NCI-H510A (cell line): ENCODE results near the gene BLM.

Source experiments
- DNase-seq: peaks from one replicate; lab custom pipeline; 2025; lab: John Stamatoyannopoulos, UW

Gene BLM

DNA sequence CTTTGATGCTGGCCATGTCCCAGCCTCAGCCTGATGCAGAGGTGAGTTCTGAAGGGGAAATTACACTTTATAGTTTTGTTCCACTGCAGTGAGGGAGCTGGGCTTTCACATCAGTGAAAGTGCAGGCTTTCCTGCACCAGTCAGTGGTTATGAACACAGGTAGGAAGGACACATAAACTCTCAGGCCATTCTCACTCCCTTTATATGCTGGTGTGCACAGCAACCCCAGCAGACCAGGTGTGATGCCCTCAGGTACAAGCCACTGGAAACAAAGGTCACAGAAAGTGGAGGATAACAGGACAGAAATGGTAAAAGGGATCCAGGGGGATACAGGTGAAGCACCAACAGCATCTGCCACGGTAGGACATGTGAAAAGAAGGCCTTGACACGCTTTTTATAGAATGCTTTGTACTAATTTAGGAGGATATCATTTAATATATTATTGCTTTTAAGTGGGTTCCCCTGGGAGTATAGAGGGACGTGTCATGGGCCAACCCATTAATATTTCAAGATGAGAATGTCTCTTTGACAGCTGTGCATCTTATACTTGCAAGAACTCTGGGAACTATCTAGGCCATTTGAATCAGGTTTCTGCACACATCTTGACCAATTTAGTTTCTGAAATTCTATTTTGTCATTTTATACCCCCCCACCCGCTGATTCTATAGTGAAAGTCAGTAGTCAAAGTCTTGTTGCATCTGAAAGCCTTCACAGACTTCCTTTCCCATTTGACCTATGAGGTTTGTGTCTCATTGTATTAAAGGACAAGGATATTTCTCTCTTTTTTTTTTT is 25.0 kb upstream of the BLM start:
- DNase-seq, result no peak

GRCh38 chr15:90694987-90695386 is 22.2 kb upstream of the BLM start:
- no peak for DNase-seq

GRCh38 chr15:90697175-90697574 is 20.0 kb upstream of the BLM start:
- no peak for DNase-seq

DNA sequence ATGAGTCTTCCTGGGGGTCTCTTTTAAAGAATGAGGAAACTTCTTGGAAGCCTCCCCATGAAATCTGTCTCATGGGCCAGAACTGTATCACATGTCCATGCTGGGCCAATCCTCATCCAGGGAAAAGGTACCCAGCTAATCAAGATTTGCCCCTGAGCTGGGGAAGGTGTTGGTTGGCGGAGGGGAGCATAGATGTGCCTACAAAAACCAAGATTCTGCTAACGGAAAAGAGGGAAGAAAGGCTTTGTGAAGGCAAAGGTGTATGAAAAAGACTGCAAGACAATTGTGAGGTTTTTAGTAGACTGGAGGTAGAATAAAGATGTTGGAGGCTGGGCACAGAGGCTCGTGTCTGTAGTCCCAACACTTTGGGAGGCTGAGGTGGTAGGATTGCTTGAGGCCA is 18.5 kb upstream of the BLM start:
- DNase-seq, result no peak

DNA sequence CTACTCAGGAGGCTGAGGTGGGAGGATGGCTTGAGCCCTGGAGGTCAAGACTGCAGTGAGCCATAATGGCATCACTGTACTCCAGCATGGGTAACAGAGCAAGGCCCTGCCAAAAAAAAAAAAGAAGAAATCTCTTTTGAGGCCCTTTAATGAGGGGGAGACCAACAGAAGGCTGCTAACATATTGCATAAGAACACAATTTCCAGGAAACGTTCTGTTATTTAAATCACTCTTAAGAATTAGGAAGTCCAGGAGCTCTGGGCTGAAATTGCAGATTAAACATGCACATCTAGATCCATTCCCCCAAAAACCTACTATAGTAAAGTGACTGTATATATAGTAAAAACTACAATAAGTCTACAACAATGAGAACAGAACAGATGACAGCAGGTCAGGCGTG is 16.1 kb upstream of the BLM start:
- DNase-seq, result no peak

DNA sequence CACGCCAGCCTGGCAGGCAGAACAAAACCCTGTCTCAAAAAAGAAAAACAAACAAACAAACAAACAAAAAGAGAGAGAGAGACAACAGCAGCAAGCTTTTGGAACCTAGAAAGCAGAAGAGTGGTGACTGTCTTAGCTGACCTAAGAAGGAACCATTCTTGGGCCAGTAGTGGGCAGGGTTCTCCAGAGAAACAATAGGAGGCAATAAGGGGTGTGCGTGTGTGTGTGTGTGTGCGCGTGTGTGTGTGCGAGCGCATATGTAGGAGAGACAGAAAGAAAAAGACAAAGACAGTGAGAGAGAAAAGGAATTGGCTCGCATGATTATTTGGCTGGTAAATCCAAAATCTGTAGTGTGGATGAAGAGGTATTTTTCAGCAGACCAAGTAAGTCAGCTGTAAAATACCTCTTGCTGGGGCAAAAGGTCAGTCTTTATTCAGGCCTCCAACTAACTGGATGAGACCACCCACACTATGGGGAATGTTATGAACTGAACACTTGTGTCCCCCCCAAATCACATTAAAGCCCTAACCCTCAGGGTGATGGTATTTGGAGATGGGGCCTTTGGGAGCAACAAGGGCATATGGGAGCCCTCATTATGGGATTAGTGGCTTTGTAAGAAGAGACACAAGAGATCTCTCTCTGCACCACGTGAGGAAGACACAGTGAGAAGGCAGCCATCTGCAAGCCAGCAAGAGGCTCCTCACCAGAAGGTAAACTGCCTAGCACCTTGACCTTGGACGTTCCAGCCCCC is 15.1 kb upstream of the BLM start:
- DNase-seq, result no peak

DNA sequence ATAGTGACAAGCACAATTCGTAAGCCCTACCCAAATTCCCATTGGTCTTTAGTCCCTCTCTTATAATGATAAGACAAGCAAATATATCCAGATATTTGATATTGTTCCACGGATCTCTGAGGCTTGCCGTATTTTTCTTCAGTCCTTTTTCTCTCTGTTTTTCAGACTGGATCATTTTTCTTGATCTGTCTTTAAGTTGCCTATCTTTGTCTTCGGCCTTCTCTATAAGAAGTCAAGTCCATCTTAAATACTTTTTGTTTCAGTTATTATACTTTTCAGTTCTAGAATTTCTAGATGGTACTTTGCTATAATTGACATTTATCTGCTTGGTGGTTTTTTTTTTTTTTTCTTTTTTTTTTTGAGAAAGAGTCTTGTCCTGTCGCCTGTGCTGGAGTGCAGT is 13.7 kb upstream of the BLM start:
- DNase-seq, result no peak

DNA sequence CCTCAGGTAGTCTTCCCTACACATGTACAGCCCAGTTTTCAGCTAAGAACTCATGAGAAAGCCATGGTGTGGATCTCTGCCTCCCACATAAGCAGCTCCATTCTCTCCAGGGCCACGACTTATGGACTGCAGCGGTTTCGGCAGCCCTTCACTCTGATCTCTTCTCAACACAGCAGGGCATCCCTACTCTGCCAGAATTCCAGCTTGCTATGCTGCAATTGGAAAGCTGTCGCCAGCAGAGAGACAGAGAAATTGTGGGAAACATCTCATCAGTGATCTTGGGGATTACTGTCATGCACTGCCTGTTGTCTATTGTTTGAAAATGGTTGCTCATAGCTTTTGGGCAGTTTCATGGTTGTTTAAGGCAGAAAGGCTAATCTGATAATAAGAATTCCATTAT is 11.9 kb upstream of the BLM start:
- no peak for DNase-seq

- no peak for DNase-seq
Measured at GRCh38 chr15:90706394-90707327, 10.5 kb upstream of the BLM start.

GRCh38 chr15:90707489-90707888 is 9.7 kb upstream of the BLM start:
- DNase-seq, result no peak

DNA sequence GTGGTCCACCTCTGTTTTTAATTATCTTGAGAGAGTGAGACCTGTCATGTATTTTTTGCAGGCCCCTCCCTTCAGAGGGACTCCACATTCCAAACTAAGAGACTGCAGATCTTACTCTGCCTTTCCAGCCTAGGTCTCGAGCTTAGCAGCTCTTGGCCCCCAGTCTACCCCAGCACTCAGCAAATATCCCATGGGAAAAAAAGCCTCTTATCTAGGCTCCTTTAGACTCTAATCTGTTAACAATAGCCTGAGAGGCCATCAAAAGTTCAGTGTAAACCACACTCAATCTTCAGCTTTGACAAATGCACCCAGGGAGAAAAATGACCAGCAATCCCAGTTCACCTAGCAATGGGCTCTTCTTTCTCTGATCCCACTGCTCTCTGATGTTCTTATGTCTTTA is 8.6 kb upstream of the BLM start:
- no peak for DNase-seq

GRCh38 chr15:90709278-90709677 is 7.9 kb upstream of the BLM start:
- DNase-seq, result no peak

GRCh38 chr15:90710436-90711027 is 6.6 kb upstream of the BLM start:
- DNase-seq, result no peak

DNA sequence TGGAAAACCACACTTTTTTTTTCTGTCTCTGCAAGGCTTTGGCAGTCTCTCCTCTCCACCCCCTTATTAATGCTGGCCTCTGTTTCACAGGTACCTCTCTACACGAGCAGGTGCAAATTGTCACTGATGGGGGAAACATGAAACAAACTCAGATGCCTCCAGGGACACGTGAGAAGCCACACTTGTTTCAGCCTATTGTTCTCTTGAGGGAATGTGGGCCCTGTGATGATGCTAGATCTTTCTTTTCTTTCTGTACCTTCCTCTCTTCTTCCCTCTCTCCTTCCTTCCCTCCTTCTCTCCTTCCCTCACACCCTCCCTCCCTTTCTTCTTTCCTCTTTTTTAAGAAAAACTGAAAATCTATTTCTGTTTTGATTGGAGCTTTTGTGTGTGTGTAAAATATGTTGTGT is 5.7 kb upstream of the BLM start:
- no peak for DNase-seq

- no peak for DNase-seq
Measured at GRCh38 chr15:90711842-90712241, 5.3 kb upstream of the BLM start.

GRCh38 chr15:90713081-90713480 is 4.1 kb upstream of the BLM start:
- DNase-seq, result no peak

DNA sequence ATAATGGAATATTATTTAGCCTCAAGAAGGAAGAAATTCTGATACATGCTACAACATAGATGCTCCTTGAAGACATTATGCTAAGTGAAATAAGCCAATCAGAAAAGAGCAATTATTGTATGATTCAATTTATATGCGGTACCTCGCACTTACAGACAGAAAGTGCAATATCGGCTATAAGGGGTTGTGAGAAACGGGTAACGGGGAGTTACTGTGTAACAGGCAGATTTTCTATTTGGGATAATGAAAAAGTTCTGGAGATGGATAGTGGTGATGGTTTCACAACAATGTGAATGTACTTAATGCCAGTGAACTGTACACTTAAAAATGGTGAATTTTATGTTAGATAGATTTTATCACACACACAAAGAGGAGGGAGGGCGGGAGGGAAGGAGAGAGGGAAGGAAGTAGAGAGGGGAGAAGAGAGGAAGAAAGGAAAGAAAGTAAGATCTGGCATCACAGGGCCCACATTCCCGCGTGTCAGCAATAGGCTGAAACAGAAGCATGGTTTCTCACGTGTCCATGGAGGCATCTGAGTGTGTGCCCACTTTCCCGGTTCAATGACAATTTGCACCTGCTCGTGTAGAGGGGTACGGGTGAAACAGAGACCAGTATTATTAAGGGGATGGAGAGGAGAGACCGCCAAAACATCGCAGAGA is 700 bp upstream of the BLM start:
- no peak for DNase-seq

DNA sequence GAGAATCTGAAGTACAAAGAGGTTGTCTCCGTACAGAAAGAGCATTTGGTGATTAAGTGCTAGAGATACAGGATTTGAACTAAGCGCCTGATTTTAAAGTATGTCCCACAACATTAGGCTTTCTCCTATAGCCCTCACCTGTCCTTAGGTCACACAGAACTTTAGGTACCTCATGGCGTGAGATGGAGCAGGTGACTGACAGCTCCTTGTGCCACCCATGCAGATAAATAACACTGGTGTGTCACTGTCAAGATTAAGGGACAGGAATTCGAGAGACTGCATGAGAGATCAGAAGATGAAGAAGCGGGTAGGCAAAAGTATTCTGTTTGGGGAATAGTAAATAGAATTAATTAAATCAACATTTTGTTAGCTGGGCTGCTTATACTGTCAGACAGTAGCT is 1.1 kb downstream of the BLM start:
- no peak for DNase-seq

DNA sequence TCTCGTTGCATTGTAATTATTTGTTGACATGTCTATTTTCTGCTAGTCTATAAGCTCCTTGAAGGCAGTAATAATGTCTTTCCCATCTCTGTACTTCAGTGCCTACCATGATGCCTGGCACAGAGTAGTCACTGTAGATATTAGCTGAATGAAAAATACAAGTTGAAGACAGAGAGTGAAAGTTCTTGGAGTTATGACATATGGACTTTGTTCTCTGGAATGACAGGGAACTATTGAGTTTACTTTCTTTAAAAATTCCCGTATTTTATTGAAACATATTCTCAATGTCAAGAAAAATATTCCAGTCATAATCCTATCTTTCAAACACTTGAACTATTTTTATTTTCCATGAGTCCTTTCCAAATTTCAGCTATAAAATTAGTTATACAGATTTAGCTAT is 3.0 kb downstream of the BLM start:
- DNase-seq, result no peak

DNA sequence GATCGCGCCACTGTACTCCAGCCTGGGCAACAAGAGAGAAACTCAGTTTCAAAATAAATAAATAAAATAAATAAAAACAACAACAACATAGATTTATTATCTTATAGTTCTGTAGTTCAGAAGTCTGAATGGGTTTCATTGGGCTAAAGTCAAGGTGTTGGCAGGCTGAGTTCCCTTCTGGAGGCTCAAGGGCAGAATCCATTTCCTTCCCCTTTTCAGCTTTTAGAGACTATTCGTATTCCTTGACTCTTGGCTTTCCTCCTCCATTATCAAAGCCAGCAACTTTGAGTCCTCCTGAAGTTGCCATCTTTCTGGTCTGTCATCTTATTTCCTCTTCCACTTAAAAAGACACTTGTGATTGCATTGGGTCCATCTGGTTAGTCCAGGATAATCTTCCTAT is 12.1 kb downstream of the BLM start:
- DNase-seq, result no peak

- no peak for DNase-seq
Measured at GRCh38 chr15:90730290-90730689, 13.1 kb downstream of the BLM start.

GRCh38 chr15:90735923-90736322 is 18.8 kb downstream of the BLM start:
- DNase-seq, result no peak
